Liver (tissue), 9 donors: ENCODE measurements around the gene JPH3. TPM values are rescaled to one million over a fixed set of nuclear protein-coding genes. Genes with fewer than 3 reads are reported as not detected.

Experiments used
- DNase-seq: peaks from one replicate; pipeline ENCODE4 v3.0.0-alpha.2; 2017; ENCODE audit warnings: low spot score
- H3K27ac ChIP-seq, 2 donors: one replicate each; pipeline ENCODE4 v1.7.0; 2013; ENCODE audit warnings: inconsistent platforms in 2 of 2, low read length in 2 of 2, control low read depth in 1 of 2, low read depth in 1 of 2, mild to moderate bottlenecking in 1 of 2
- H3K27me3 ChIP-seq, 4 donors: one replicate each; pipeline versions ENCODE4 v1.6.1 to v1.7.0; 2013; ENCODE audit warnings: low read length in 3 of 4, inconsistent platforms in 1 of 4, mild to moderate bottlenecking in 1 of 4, moderate library complexity in 1 of 4; ENCODE audit not compliant: control insufficient read depth in 4 of 4, insufficient read depth in 4 of 4
- H3K36me3 ChIP-seq, 4 donors: one replicate each; pipeline versions ENCODE4 v1.6.1 to v1.7.0; 2013; ENCODE audit warnings: low read length in 3 of 4, mild to moderate bottlenecking in 3 of 4, low read depth in 1 of 4, moderate library complexity in 1 of 4; ENCODE audit not compliant: control insufficient read depth in 4 of 4, insufficient read depth in 3 of 4
- H3K4me1 ChIP-seq, 4 donors: one replicate each; pipeline versions ENCODE4 v1.6.1 to v1.7.0; 2013; ENCODE audit warnings: low read length in 3 of 4, mild to moderate bottlenecking in 3 of 4, moderate library complexity in 1 of 4; ENCODE audit not compliant: control insufficient read depth in 4 of 4, insufficient read depth in 4 of 4
- H3K4me3 ChIP-seq, 3 donors: one replicate each; pipeline versions ENCODE4 v1.6.1 to v1.7.0; 2013; ENCODE audit warnings: low read length in 3 of 3, control low read depth in 1 of 3, low read depth in 1 of 3, mild to moderate bottlenecking in 1 of 3
- H3K9ac ChIP-seq, 2 donors: one replicate each; pipeline ENCODE4 v1.7.0; 2013; ENCODE audit warnings: low read length in 2 of 2, mild to moderate bottlenecking in 2 of 2, moderate library complexity in 2 of 2, control low read depth in 1 of 2, low read depth in 1 of 2
- H3K9me3 ChIP-seq, 4 donors: one replicate each; pipeline versions ENCODE4 v1.6.1 to v1.7.0; 2013; ENCODE audit warnings: low read length in 3 of 4; ENCODE audit not compliant: control insufficient read depth in 4 of 4
- EGR1 ChIP-seq, 2 donors: IDR thresholded peaks; 2 replicates each; pipeline ENCODE4 v1.6.1; 2016 to 2018; ENCODE audit warnings: antibody characterized with exemption in 2 of 2, low read depth in 2 of 2
- FOXA1 ChIP-seq: IDR thresholded peaks from 2 replicates; pipeline ENCODE4 v1.6.1; 2016; ENCODE audit warnings: antibody characterized with exemption
- FOXA2 ChIP-seq: IDR thresholded peaks from 2 replicates; pipeline ENCODE4 v1.6.1; 2016; ENCODE audit warnings: antibody characterized with exemption
- GABPA ChIP-seq, 2 donors: IDR thresholded peaks in 1 of 2; conservative IDR thresholded peaks in 1 of 2; 2 replicates each; pipeline ENCODE4 v1.6.1; 2016; ENCODE audit warnings: antibody characterized with exemption in 2 of 2, mild to moderate bottlenecking in 1 of 2, moderate library complexity in 1 of 2
- HNF4A ChIP-seq, 2 donors: conservative IDR thresholded peaks; 2 replicates each; pipeline ENCODE4 v1.6.1; 2016; ENCODE audit warnings: antibody characterized with exemption in 2 of 2, mild to moderate bottlenecking in 2 of 2
- HNF4G ChIP-seq: IDR thresholded peaks from 2 replicates; pipeline ENCODE4 v1.6.1; 2016; ENCODE audit warnings: antibody characterized with exemption
- JUND ChIP-seq, 2 donors: IDR thresholded peaks; 2 replicates each; pipeline ENCODE4 v1.6.1; 2016; ENCODE audit warnings: antibody characterized with exemption in 2 of 2
- NR2F2 ChIP-seq: IDR thresholded peaks from 2 replicates; pipeline ENCODE4 v1.6.1; 2016; ENCODE audit warnings: antibody characterized with exemption
- RAD21 ChIP-seq, 2 donors: IDR thresholded peaks; 2 replicates each; pipeline ENCODE4 v1.6.1; 2016; ENCODE audit warnings: antibody characterized with exemption in 2 of 2, mild to moderate bottlenecking in 2 of 2
- RXRA ChIP-seq, 2 donors: IDR thresholded peaks; 2 replicates each; pipeline ENCODE4 v1.6.1; 2017 to 2018; ENCODE audit warnings: antibody characterized with exemption in 2 of 2, mild to moderate bottlenecking in 1 of 2
- SP1 ChIP-seq: IDR thresholded peaks from 2 replicates; pipeline ENCODE4 v1.6.1; 2018; ENCODE audit warnings: antibody characterized with exemption, mild to moderate bottlenecking
- TAF1 ChIP-seq: conservative IDR thresholded peaks from 2 replicates; pipeline ENCODE4 v1.6.1; 2016; ENCODE audit warnings: antibody characterized with exemption, mild to moderate bottlenecking
- YY1 ChIP-seq: IDR thresholded peaks from 2 replicates; pipeline ENCODE4 v1.6.1; 2016; ENCODE audit warnings: antibody characterized with exemption, mild to moderate bottlenecking
- WGBS: extraction: QIAGEN DNeasy Blood & Tissue Kit; methylation state at CpG from one replicate; pipeline ENCODE4 v1.1.7; 2013; 5-methylcytosine and 5-hydroxymethylcytosine counted together
- polyA plus RNA-seq, 2 donors: library from polyadenylated mRNA; stranded (reverse) in 1 of 2; unstranded in 1 of 2; fragments of 200-250 nt in 1 of 2; fragments of >200 nt in 1 of 2; fragmentation: Nextera tagmentation in 1 of 2; extraction: Ambion mirVana in 1 of 2; gene quantifications; one replicate each; pipeline versions ENCODE4 v1.2.1 to v1.2.3, GENCODE V29; 2013 to 2015
- total RNA-seq, 2 donors: library from RNA; depleted of rRNA; stranded (reverse); fragments of >200 nt; gene quantifications; one replicate each; pipeline ENCODE4 v1.2.3, GENCODE V29; 2014
- TF ChIP-seq, protein P1 (sequence below): fragments of 150-350 bp; IDR thresholded peaks from 2 replicates; pipeline ENCODE4 v1.5.1; 2017; ENCODE audit warnings: improper control_type of control experiment, low read depth, low read length; ENCODE audit not compliant: missing input control
- TF ChIP-seq, protein P2 (sequence below): IDR thresholded peaks from 2 replicates; pipeline ENCODE4 v1.6.1; 2016; ENCODE audit warnings: antibody characterized with exemption
- TF ChIP-seq, protein P3 (sequence below): IDR thresholded peaks from 2 replicates; pipeline ENCODE4 v1.6.1; 2016; ENCODE audit warnings: antibody characterized with exemption
- TF ChIP-seq, protein P4 (sequence below): IDR thresholded peaks from 2 replicates; pipeline ENCODE4 v1.6.1; 2016; ENCODE audit warnings: antibody characterized with exemption
- TF ChIP-seq, protein P5 (sequence below): IDR thresholded peaks from 2 replicates; pipeline ENCODE4 v1.6.1; 2016; ENCODE audit warnings: antibody characterized with exemption, mild to moderate bottlenecking
- donor health status: healthy.
- donor health status: healthy.
- donor health status: healthy.
- donor health status: healthy.
- donor health status: healthy.

The JPH3 gene
- total and polyA plus RNA-seq, 4 donors, result under 0.01 to 0.09 (median 0.04) TPM

DNA sequence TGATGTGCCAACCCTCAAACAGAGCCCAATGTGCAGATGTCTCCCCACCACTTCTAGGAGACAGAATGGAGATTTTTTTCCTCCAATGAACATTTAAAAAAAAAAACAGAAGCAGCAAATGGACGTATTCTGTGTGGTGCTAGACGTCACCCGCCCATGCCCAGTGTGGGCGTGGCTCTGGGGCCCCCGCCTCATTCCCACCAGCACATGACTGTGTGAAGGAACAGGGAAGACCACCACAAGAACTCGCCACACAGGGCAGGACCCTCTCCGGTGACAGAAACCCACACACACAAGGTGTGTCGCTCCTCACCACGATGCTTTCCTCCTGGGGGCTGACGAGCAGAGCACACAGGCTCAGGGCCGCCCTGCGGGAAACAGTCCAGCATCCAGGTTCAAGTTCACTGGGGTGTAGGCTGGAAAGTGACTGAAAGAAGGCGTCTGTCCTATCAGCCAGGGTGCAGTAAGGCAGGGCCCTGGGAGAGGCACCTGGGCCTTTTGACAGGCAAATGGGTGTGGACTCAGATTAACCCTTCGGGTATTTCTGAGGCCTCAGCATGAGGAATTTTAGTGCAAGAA lies 110.0 kb downstream of the JPH3 start:
- TF ChIP-seq YY1 (no peak), NR2F2 (no peak), GABPA (IDR thresholded peaks at IDR 0.05 in 1 of 2, conservative IDR thresholded peaks at IDR 0.05 in 1 of 2) (no peak), RXRA (IDR thresholded peaks at IDR 0.05) (no peak), HNF4G (no peak), FOXA2 (no peak), FOXA1 (no peak), TAF1 (no peak), RAD21 (IDR thresholded peaks at IDR 0.05) (no peak), HNF4A (conservative IDR thresholded peaks at IDR 0.05) (no peak)
- TF ChIP-seq, protein P1, sequence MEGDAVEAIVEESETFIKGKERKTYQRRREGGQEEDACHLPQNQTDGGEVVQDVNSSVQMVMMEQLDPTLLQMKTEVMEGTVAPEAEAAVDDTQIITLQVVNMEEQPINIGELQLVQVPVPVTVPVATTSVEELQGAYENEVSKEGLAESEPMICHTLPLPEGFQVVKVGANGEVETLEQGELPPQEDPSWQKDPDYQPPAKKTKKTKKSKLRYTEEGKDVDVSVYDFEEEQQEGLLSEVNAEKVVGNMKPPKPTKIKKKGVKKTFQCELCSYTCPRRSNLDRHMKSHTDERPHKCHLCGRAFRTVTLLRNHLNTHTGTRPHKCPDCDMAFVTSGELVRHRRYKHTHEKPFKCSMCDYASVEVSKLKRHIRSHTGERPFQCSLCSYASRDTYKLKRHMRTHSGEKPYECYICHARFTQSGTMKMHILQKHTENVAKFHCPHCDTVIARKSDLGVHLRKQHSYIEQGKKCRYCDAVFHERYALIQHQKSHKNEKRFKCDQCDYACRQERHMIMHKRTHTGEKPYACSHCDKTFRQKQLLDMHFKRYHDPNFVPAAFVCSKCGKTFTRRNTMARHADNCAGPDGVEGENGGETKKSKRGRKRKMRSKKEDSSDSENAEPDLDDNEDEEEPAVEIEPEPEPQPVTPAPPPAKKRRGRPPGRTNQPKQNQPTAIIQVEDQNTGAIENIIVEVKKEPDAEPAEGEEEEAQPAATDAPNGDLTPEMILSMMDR, result no peak
- TF ChIP-seq, protein P2, sequence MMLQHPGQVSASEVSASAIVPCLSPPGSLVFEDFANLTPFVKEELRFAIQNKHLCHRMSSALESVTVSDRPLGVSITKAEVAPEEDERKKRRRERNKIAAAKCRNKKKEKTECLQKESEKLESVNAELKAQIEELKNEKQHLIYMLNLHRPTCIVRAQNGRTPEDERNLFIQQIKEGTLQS, result no peak
- TF ChIP-seq, protein P3, sequence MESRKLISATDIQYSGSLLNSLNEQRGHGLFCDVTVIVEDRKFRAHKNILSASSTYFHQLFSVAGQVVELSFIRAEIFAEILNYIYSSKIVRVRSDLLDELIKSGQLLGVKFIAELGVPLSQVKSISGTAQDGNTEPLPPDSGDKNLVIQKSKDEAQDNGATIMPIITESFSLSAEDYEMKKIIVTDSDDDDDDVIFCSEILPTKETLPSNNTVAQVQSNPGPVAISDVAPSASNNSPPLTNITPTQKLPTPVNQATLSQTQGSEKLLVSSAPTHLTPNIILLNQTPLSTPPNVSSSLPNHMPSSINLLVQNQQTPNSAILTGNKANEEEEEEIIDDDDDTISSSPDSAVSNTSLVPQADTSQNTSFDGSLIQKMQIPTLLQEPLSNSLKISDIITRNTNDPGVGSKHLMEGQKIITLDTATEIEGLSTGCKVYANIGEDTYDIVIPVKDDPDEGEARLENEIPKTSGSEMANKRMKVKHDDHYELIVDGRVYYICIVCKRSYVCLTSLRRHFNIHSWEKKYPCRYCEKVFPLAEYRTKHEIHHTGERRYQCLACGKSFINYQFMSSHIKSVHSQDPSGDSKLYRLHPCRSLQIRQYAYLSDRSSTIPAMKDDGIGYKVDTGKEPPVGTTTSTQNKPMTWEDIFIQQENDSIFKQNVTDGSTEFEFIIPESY, result no peak
- TF ChIP-seq, protein P4, sequence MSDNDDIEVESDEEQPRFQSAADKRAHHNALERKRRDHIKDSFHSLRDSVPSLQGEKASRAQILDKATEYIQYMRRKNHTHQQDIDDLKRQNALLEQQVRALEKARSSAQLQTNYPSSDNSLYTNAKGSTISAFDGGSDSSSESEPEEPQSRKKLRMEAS, result no peak
- Histone ChIP-seq H3K4me1 (no peaks in the 10 kb centered on the region), H3K9me3 (no peaks in the 10 kb centered on the region), H3K36me3 (peaks cover 3 to 59% (median 18%) of the 10 kb centered on the region in 4 donors), H3K27me3 (no peaks in the 10 kb centered on the region), H3K9ac (no peak overlapping the region), H3K27ac (no peak overlapping the region), H3K4me3 (no peak overlapping the region)
- WGBS, result 93% methylated on average over 14 of the region's 14 CpGs
- no peak for DNase-seq

DNA sequence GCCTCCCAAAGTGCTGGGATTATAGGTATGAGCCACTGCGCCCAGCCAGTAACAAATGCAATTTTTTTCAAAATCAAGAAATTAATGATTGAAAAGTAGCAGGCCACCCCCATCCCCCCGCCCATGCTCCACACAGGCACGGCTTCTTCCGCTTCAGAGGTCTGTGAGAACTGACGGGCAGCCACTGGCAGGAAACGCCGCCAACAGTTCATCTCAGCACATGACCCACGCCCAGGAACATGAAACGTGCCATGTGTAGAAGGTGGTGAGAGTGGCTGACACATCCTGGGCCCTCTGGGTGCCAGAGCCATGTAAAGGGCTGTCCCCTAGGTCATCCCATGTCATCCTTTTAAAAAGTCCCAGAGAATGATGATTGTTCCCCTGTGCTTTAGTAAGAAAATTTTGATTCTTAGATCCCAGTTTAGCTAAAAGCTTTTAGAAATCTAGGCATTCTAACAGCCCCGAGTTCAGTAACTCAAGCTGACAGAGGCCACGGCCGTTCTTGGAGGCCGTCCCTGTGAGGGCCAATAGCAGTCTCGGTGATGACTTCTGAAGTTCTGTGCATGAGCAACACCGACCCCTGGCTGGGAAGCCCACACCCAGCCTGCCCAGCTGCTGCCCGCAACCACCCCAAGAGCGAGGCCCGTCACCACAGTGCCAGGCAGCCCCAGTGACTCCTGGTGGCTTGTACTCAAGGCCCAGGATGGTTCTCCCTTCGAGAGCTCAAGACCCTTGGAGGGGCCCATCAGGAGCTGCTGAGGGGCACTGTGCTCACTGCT lies 111.3 kb downstream of the JPH3 start:
- Histone ChIP-seq H3K27me3 (no peaks in the 10 kb centered on the region), H3K36me3 (peaks cover under 1 to 48% (median 13%) of the 10 kb centered on the region in 4 donors), H3K27ac (no peak overlapping the region), H3K4me3 (no peak overlapping the region), H3K9ac (no peak overlapping the region), H3K9me3 (no peaks in the 10 kb centered on the region), H3K4me1 (no peaks in the 10 kb centered on the region)
- 90% methylated on average over 19 of the region's 19 CpGs for WGBS
- no peak for DNase-seq
- TF ChIP-seq EGR1 (IDR thresholded peaks at IDR 0.05; ENCODE audit: low read depth in 2 of 2), result no peak
- no peak for TF ChIP-seq JUND (IDR thresholded peaks at IDR 0.05)
- TF ChIP-seq, protein P5, sequence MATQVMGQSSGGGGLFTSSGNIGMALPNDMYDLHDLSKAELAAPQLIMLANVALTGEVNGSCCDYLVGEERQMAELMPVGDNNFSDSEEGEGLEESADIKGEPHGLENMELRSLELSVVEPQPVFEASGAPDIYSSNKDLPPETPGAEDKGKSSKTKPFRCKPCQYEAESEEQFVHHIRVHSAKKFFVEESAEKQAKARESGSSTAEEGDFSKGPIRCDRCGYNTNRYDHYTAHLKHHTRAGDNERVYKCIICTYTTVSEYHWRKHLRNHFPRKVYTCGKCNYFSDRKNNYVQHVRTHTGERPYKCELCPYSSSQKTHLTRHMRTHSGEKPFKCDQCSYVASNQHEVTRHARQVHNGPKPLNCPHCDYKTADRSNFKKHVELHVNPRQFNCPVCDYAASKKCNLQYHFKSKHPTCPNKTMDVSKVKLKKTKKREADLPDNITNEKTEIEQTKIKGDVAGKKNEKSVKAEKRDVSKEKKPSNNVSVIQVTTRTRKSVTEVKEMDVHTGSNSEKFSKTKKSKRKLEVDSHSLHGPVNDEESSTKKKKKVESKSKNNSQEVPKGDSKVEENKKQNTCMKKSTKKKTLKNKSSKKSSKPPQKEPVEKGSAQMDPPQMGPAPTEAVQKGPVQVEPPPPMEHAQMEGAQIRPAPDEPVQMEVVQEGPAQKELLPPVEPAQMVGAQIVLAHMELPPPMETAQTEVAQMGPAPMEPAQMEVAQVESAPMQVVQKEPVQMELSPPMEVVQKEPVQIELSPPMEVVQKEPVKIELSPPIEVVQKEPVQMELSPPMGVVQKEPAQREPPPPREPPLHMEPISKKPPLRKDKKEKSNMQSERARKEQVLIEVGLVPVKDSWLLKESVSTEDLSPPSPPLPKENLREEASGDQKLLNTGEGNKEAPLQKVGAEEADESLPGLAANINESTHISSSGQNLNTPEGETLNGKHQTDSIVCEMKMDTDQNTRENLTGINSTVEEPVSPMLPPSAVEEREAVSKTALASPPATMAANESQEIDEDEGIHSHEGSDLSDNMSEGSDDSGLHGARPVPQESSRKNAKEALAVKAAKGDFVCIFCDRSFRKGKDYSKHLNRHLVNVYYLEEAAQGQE, result no peak
- TF ChIP-seq HNF4G, result no peak
- TF ChIP-seq, protein P2, result no peak
- TF ChIP-seq FOXA2, result no peak
- TF ChIP-seq, protein P3, result no peak
- no peak for TF ChIP-seq YY1
- no peak for TF ChIP-seq SP1
- no peak for TF ChIP-seq RAD21 (IDR thresholded peaks at IDR 0.05)
- no peak for TF ChIP-seq HNF4A (conservative IDR thresholded peaks at IDR 0.05)
- no peak for TF ChIP-seq TAF1
- TF ChIP-seq RXRA (IDR thresholded peaks at IDR 0.05), result no peak
